Choroid plexus epithelial cell (primary cell): ENCODE results near the gene ZNF431.

Experiments used
- DNase-seq: peaks from one replicate; pipeline ENCODE4 v3.0.0-alpha.2; 2010; ENCODE audit warnings: low read depth
- H3K4me3 ChIP-seq: 2 replicates; pipeline ENCODE4 v1.5.1; 2011; ENCODE audit warnings: low read depth, mild to moderate bottlenecking, control low read depth, low read length, moderate library complexity
- TF ChIP-seq, protein P1 (sequence below): conservative IDR thresholded peaks from 2 replicates; pipeline ENCODE4 v1.5.1; 2011; ENCODE audit warnings: low read depth, mild to moderate bottlenecking, control low read depth, inconsistent platforms, low read length, moderate library complexity

ZNF431 gene

DNA sequence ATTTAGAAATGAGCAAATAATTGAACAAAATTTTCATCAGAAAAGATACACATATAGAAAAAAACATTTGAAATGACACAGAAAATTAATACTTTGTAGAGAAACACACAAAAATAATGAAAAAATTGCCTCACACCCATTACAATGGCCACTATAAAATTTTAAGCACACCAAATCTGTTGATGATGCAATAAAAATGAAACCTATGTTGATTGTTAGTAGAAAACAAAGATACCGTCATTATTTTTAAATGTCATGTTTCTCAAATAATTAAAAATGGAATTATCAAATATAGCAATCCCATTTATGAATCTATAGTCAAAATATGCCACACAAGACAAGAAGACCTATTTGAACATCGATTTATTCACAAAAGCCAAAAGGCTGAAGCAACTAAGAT lies 96.8 kb downstream of the ZNF431 start:
- H3K4me3 ChIP-seq = no peak overlapping the region
- TF ChIP-seq, protein P1, sequence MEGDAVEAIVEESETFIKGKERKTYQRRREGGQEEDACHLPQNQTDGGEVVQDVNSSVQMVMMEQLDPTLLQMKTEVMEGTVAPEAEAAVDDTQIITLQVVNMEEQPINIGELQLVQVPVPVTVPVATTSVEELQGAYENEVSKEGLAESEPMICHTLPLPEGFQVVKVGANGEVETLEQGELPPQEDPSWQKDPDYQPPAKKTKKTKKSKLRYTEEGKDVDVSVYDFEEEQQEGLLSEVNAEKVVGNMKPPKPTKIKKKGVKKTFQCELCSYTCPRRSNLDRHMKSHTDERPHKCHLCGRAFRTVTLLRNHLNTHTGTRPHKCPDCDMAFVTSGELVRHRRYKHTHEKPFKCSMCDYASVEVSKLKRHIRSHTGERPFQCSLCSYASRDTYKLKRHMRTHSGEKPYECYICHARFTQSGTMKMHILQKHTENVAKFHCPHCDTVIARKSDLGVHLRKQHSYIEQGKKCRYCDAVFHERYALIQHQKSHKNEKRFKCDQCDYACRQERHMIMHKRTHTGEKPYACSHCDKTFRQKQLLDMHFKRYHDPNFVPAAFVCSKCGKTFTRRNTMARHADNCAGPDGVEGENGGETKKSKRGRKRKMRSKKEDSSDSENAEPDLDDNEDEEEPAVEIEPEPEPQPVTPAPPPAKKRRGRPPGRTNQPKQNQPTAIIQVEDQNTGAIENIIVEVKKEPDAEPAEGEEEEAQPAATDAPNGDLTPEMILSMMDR = no peak
- DNase-seq = no peak
